Endothelial cell (in vitro differentiated cells): Measurements from ENCODE around the gene KCNIP4. TPM values are rescaled to one million over a fixed set of nuclear protein-coding genes. Genes with fewer than 3 reads are reported as not detected.

Experiments
- DNase-seq: peaks from one replicate; pipeline ENCODE4 v3.0.0; 2021; ENCODE audit warnings: low spot score
- H3K27ac Mint-ChIP-seq: one replicate; pipeline ENCODE4 v1.8.0; 2021; ENCODE audit warnings: mixed read lengths, inconsistent platforms; ENCODE audit not compliant: unreplicated experiment
- H3K27me3 Mint-ChIP-seq: one replicate; pipeline ENCODE4 v1.8.0; 2021; ENCODE audit warnings: mild to moderate bottlenecking, moderate library complexity, mixed read lengths, inconsistent platforms; ENCODE audit not compliant: unreplicated experiment
- H3K36me3 Mint-ChIP-seq: one replicate; pipeline ENCODE4 v1.8.0; 2021; ENCODE audit warnings: mild to moderate bottlenecking, low read depth, mixed read lengths, inconsistent platforms; ENCODE audit not compliant: unreplicated experiment
- H3K4me1 Mint-ChIP-seq: one replicate; pipeline ENCODE4 v1.8.0; 2021; ENCODE audit warnings: mild to moderate bottlenecking, mixed read lengths, inconsistent platforms; ENCODE audit not compliant: unreplicated experiment
- H3K4me3 Mint-ChIP-seq: one replicate; pipeline ENCODE4 v1.8.0; 2021; ENCODE audit warnings: mild to moderate bottlenecking, mixed read lengths, inconsistent platforms; ENCODE audit not compliant: unreplicated experiment
- H3K9me3 Mint-ChIP-seq: one replicate; pipeline ENCODE4 v1.8.0; 2021; ENCODE audit warnings: mixed read lengths, inconsistent platforms; ENCODE audit not compliant: unreplicated experiment
- CTCF ChIP-seq: fragments of 200-600 bp; sonication (generic); IDR thresholded peaks from one replicate; pipeline ENCODE4 v1.5.0; 2021; ENCODE audit warnings: antibody characterized with exemption; ENCODE audit not compliant: unreplicated experiment
- total RNA-seq: library from RNA; stranded (reverse); fragmentation: NEBNext Ultra II Directional; extraction: Animal tissue kit (Norgen Biotek cat#: 25700); gene quantifications from one replicate; pipeline ENCODE4 v1.2.1, GENCODE V29; 2021; ENCODE audit not compliant: unreplicated experiment

Gene KCNIP4
- total RNA-seq, 1 donor from 2014 or later = 0.31 TPM

DNA sequence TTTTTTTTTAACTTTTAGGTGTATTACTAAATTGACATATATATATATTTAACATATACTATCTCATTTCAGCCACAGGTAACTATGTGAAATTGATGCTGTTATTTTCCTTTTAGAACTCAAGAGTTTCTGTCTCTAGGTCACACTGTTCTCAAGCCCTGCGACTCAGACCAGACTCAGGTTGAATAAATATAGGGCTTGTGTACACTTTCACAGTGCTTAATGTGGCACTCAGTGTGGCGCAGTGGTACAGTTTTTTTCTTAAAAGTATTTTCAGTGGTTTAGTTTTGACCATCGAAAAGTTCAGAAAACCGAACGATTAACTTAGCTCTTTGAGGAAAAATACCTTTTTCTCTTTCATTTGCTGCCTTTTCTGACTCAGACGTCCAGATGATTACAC, 1223.7 kb downstream of the KCNIP4 start:
- no peak for DNase-seq
- Mint-ChIP-seq H3K27me3 (no peaks in the 10 kb centered on the region), H3K4me3 (no peak overlapping the region), H3K27ac (no peak overlapping the region), H3K36me3 (peaks cover 34% of the 10 kb centered on the region), H3K9me3 (peaks cover 11% of the 10 kb centered on the region), H3K4me1 (no peaks in the 10 kb centered on the region)
- no peak for TF ChIP-seq CTCF

- DNase-seq = no peak
- TF ChIP-seq CTCF = no peak
- peaks cover 46% of the 10 kb centered on the region for H3K36me3 Mint-ChIP-seq
Observed at GRCh38 chr4:20723463-20723862, 1225.1 kb downstream of the KCNIP4 start.

DNA sequence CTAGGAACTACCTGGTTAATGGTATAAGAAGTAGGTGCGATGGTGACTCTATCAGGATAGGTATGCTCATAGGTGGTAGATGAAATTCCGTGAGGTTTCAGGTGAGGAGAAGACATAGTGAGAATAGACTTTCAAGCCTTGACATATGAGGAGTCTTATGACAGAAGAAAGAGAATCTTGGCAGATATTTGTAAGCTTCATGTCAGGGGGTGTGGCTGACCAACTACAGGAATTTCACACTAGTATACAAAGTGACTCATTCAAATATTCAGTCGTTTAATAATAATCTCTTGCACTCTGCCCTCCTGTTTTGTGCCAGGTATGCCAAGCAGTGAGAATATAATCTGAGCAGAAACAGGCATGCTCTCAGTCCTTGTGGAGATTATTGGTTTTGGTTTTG, 1225.6 kb downstream of the KCNIP4 start:
- Mint-ChIP-seq H3K9me3 (peaks cover 11% of the 10 kb centered on the region), H3K4me1 (no peaks in the 10 kb centered on the region), H3K4me3 (no peak overlapping the region), H3K27me3 (no peaks in the 10 kb centered on the region), H3K36me3 (peaks cover 51% of the 10 kb centered on the region), H3K27ac (no peak overlapping the region)
- no peak for DNase-seq
- no peak for TF ChIP-seq CTCF

More at GRCh38 chr4:20723463-20723862, 1225.1 kb downstream of the KCNIP4 start:
- H3K27ac Mint-ChIP-seq = no peak overlapping the region
- H3K4me1 Mint-ChIP-seq = no peaks in the 10 kb centered on the region
- peaks cover 11% of the 10 kb centered on the region for H3K9me3 Mint-ChIP-seq
- no peaks in the 10 kb centered on the region for H3K27me3 Mint-ChIP-seq
- no peak overlapping the region for H3K4me3 Mint-ChIP-seq

- DNase-seq = no peak
- Mint-ChIP-seq H3K27me3 (peaks cover 2% of the 10 kb centered on the region), H3K36me3 (peaks cover 17% of the 10 kb centered on the region), H3K9me3 (peaks cover 2% of the 10 kb centered on the region), H3K27ac (no peak overlapping the region), H3K4me1 (peaks cover 3% of the 10 kb centered on the region), H3K4me3 (no peak overlapping the region)
- TF ChIP-seq CTCF = no peak
Observed at GRCh38 chr4:20711335-20711734, 1237.2 kb downstream of the KCNIP4 start.

- Mint-ChIP-seq H3K4me3 (peak within 1 kb of the TSS; percentile 96), H3K9me3 (no peaks in the 10 kb centered on the region), H3K4me1 (peaks cover 6% of the 10 kb centered on the region)
Observed at GRCh38 chr4:20700007-20700761, 1248.4 kb downstream of the KCNIP4 start, which contains the start of gene PACRGL. Gene PACRGL (plus strand): TSS chr4:20700458. CDS start chr4:20704482, 4,024 bp downstream.

More at GRCh38 chr4:20700007-20700761, 1248.4 kb downstream of the KCNIP4 start, which contains the start of gene PACRGL:
- H3K27ac Mint-ChIP-seq = peak within 1 kb of the TSS; percentile 93
- no peak for TF ChIP-seq CTCF
- H3K36me3 Mint-ChIP-seq = no peaks in the 10 kb centered on the region
- peaks cover 1% of the 10 kb centered on the region for H3K27me3 Mint-ChIP-seq
- DNase-seq = peak; percentile 91
